Esophagus (tissue), 2 donors: ENCODE data around the gene ERVW-1. TPM values are rescaled to one million over a fixed set of nuclear protein-coding genes. Genes with fewer than 3 reads are reported as not detected.
"Not testable (repeated sequence)": the region's sequence is repeated elsewhere in the genome, so short reads cannot be mapped to it uniquely, and the experiment has no call there.

Experiments
- H3K27ac ChIP-seq, 2 donors: one replicate each; pipeline ENCODE4 v1.5.1; 2013; ENCODE audit warnings: low read depth in 2 of 2, mild to moderate bottlenecking in 2 of 2, inconsistent platforms in 1 of 2, low read length in 1 of 2, moderate library complexity in 1 of 2
- H3K27me3 ChIP-seq, 2 donors: one replicate each; pipeline ENCODE4 v1.6.1; 2013; ENCODE audit warnings: low read length in 2 of 2, control low read depth in 1 of 2, mild to moderate bottlenecking in 1 of 2; ENCODE audit not compliant: insufficient read depth in 2 of 2, control insufficient read depth in 1 of 2
- H3K36me3 ChIP-seq, 2 donors: one replicate each; pipeline ENCODE4 v1.6.1; 2013; ENCODE audit warnings: low read length in 1 of 2; ENCODE audit not compliant: control insufficient read depth in 2 of 2, insufficient read depth in 2 of 2
- H3K4me1 ChIP-seq, 2 donors: one replicate each; pipeline ENCODE4 v1.6.1; 2013; ENCODE audit warnings: low read length in 1 of 2; ENCODE audit not compliant: control insufficient read depth in 2 of 2, insufficient read depth in 2 of 2
- H3K4me3 ChIP-seq, 2 donors: one replicate each; pipeline ENCODE4 v1.5.1; 2013; ENCODE audit warnings: low read length in 2 of 2, mild to moderate bottlenecking in 2 of 2, low read depth in 1 of 2, moderate library complexity in 1 of 2
- H3K9me3 ChIP-seq, 2 donors: one replicate each; pipeline ENCODE4 v1.6.1; 2013; ENCODE audit warnings: mild to moderate bottlenecking in 2 of 2, low read depth in 1 of 2, low read length in 1 of 2, moderate library complexity in 1 of 2; ENCODE audit not compliant: control insufficient read depth in 2 of 2, insufficient read depth in 1 of 2
- WGBS, 2 donors: extraction: QIAGEN DNeasy Blood & Tissue Kit; methylation state at CpG; one replicate each; pipeline ENCODE4 v1.1.7; 2013; 5-methylcytosine and 5-hydroxymethylcytosine counted together
- polyA plus RNA-seq, 2 donors: library from polyadenylated mRNA; stranded (reverse); fragments of 200-250 nt; gene quantifications; one replicate each; pipeline ENCODE4 v1.2.3, GENCODE V29; 2013
- donor health status: healthy with polysubstance abuse.
- donor health status: Bipolar disorder and iron deficiency.

Gene ERVW-1
- polyA plus RNA-seq, 2 donors, result not detected

DNA sequence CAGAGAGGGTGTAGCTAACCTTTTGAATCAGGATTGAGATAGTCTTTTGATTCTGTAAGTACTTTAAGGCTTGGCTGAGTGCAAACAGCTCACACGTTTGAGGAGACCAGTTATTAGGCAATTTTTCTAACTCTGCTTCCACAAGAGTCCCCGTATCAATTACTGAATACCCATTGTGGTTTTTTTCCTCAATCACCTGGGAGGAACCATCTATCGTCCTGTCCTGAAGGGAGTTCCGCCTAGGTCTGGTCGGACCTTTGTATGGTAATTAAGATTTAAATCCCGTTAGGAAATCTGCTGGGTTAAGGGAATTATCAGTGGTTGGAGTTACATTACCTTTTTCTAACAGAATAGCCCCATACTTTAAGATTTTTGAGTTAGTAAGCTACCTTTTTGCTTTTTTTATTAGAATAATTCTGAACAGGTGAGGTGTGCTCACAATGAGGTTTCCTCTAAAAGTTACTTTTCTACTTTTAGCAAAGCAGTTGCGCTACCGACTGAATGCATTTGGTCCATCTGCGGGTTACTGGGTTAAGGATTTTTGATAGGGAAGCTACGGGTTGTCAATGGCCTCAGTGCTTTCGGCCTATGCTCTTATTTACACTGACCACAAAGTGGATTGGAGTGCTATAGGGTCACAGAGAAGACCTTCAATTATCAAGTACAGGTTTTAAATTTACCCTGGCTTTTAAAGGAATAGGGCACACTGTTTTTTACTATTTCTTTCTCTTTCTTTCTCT is 1.7 kb downstream of the ERVW-1 start:
- not testable (repeated sequence) for H3K4me1 ChIP-seq, H3K27me3 ChIP-seq, H3K9me3 ChIP-seq, H3K27ac ChIP-seq, H3K36me3 ChIP-seq, H3K4me3 ChIP-seq
- WGBS, 2 donors, result 90 to 91% methylated on average over 11 of the region's 11 CpGs

DNA sequence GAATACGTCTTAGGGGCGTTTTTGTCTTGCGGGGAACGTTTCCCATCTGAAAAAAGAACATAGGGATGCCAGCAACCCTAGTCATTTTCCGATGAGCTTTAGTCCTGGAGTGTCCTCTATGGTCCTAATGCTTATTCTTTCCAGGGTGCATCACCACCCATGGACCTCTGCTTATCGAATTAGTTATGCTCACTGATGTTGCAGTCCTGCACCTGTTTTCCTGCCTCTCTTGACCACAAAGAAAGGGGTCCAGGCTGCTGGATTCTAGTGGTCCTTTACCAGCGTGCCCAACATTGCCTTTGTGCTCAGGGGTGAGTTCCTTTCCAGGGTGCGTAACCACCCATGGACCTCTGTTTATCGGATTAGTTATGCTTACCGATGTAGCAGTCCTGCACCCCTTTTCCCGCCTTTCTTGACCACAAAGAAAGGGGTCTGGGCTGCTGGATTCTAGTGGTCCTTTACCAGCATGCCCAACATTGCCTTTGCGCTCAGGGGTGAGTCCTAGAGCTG is 2.4 kb downstream of the ERVW-1 start:
- WGBS, 2 donors, result 88 to 93% methylated on average over 12 of the region's 12 CpGs
- not testable (repeated sequence) for H3K36me3 ChIP-seq, H3K27me3 ChIP-seq, H3K4me1 ChIP-seq, H3K27ac ChIP-seq, H3K4me3 ChIP-seq, H3K9me3 ChIP-seq

DNA sequence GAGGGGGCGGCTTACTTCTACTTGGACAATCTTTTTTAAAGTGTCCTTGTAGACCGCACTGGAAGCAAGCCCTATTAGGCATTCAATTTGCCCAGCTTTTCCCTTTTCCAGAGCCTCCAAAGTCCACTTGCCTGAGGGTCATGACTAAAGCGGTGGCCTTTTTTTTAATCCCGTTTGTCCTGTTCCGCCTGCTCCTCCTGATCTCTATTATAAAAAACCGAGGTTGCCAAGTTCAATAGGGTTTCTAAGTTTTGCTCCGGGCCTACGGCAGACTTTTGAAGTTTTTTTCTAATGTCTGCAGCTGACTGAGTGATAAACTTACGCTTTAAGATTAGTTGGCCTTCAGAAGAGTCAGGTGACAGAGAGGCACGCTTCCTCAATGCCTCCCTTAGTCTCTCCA is 3.8 kb downstream of the ERVW-1 start:
- not testable (repeated sequence) for H3K4me1 ChIP-seq, H3K36me3 ChIP-seq, H3K27ac ChIP-seq, H3K27me3 ChIP-seq, H3K9me3 ChIP-seq, H3K4me3 ChIP-seq
- WGBS, 2 donors, result 51 to 61% methylated on average over 10 of the region's 10 CpGs

DNA sequence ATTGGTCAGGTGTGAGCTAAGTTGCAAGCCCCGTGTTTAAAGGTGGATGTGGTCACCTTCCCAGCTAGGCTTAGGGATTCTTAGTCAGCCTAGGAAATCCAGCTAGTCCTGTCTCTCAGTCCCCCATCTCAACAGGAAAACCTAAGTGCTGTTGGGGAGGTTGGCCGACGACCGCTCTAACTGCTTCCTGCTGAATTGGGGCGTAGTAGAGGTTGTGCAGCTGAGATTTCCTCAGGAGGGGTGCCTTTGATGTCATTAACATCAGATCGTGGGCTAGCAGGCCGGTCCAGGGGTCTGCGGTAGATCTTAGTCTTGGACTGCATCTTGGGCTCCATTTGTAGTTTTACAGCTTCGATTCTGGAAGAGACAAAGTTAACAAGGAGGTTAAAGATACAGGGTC is 9.2 kb downstream of the ERVW-1 start:
- H3K27me3 ChIP-seq, H3K4me1 ChIP-seq, H3K4me3 ChIP-seq, H3K9me3 ChIP-seq, H3K27ac ChIP-seq, H3K36me3 ChIP-seq: not testable (repeated sequence)
- WGBS, 2 donors, result 94 to 96% methylated on average over 9 of the region's 9 CpGs

DNA sequence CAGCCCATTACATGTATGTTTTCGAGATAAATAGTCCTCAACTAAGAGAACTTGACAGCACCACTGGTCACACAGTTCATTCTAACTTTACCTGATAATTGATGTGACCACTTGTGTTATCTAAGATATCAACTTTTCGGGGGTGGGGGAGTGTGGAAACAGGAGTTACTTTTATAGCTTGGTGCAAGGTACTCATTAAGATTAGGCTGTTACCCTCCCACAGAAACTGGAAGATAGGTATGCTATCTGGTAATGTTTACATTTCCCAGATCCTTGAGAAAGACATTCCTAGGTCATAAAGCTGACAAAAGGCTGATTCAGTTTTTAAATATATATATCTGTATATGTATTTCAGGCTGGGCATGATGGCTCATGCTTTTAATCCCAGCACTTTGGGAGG is 11.1 kb downstream of the ERVW-1 start:
- Histone ChIP-seq H3K4me1 (peaks cover 0 to 2% of the 10 kb centered on the region in 2 donors), H3K36me3 (no peaks in the 10 kb centered on the region), H3K9me3 (no peaks in the 10 kb centered on the region), H3K27me3 (no peaks in the 10 kb centered on the region), H3K4me3 (no peak overlapping the region), H3K27ac (no peak overlapping the region)
- 87 to 95% methylated on average over 2 of the region's 2 CpGs for WGBS, 2 donors

DNA sequence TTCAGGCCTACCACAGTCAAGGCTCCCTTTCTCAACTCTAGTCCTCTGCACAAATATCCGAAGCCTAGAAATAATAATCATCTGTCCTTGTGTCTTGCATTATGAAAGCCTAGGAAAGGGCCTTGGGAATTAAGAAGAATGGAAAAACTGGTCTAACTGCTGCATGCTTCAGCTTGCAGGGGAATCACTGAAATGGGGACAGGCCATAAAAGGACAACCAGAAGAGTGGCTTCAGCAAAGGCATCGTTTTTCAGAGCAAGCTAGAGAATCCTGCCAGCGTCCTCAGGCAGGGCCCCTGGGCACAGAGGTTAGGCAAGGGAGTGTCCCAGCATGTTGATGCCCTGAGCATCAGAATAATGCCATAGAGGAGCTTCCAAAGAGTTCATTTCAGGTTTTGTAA is 13.2 kb downstream of the ERVW-1 start:
- Histone ChIP-seq H3K27me3 (no peaks in the 10 kb centered on the region), H3K4me3 (no peak overlapping the region), H3K27ac (peak overlapping the region; percentile 64 to 77), H3K36me3 (no peaks in the 10 kb centered on the region), H3K4me1 (peaks cover 0 to 3% of the 10 kb centered on the region in 2 donors), H3K9me3 (no peaks in the 10 kb centered on the region)
- WGBS, 2 donors, result 51 to 55% methylated on average over 3 of the region's 3 CpGs

DNA sequence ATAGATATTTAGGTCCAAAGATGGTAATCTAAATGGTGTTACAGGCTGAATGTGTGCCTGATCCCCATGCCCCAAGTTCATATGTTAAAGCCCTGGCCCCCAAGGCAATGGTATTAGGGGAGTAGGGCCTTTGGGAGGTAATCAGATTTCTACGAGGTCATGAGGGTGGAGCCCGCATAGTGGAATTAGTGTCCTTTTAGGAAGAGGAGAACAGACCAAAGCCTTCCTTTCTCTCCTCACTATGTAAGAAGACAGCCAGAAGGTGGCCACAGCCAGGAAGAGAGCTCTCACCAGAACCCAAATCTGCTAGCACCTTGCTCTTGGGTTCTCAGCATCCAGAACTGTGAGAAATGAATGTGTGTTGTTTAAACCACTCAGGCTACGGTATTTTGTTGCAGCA is 15.2 kb downstream of the ERVW-1 start:
- H3K27me3 ChIP-seq, result no peaks in the 10 kb centered on the region
- no peaks in the 10 kb centered on the region for H3K9me3 ChIP-seq
- H3K4me3 ChIP-seq, result no peak overlapping the region
- H3K36me3 ChIP-seq, result no peaks in the 10 kb centered on the region
- WGBS, 2 donors, result 85 to 90% methylated on average over 3 of the region's 3 CpGs
- no peak overlapping the region for H3K27ac ChIP-seq
- peaks cover 0 to 3% of the 10 kb centered on the region in 2 donors for H3K4me1 ChIP-seq

DNA sequence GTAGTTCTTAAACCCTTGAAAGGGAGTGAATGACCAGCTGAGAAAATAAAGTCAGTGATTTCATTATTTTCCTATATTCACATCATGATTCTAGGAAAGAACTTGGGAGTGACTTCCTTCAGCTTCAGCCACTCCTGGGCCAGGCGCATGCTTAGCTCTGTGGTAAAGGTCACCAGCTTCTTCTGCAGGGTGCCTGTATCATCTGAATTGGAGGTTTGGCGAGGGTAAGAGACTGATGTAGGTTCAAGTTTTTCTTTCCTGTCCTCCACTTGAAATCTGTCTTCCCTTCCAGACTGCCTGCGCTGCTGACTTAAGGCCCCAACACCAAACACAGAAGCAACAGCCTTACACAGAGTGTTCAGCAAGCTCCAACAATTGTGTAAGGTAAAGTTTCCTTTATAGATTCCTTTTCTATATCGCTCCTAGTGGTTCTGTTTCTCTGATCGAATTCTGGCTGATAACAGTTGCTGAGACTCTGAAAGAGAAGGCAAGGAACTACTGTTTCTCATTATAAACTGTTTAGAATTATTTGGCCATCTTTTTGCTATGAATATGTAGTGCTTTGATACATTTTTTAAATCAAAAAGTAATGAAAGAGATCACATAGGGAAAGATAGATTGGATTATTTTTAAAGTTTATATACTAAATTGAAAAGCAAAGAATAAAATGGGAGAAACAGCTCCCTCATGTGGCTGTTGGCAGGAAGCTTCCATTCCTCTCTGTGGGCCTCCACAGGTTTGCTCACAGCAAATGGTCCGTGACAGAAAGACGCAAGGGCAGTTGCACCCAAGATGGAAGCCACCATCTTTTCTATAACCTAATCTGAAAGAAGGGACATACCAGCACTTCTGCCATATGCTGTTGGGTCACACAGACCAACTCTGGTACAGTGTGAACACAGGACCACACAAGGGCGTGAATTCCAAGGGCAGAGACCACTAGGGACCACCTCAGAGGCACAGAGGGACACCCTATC is 16.4 kb downstream of the ERVW-1 start:
- H3K27me3 ChIP-seq, result no peaks in the 10 kb centered on the region
- peaks cover 0 to 3% of the 10 kb centered on the region in 2 donors for H3K4me1 ChIP-seq
- H3K36me3 ChIP-seq, result no peaks in the 10 kb centered on the region
- H3K27ac ChIP-seq, result peak overlapping the region in 1 of 2 donors; percentile 9
- H3K9me3 ChIP-seq, result no peaks in the 10 kb centered on the region
- 63 to 66% methylated on average over 8 of the region's 8 CpGs for WGBS, 2 donors
- no peak overlapping the region for H3K4me3 ChIP-seq

DNA sequence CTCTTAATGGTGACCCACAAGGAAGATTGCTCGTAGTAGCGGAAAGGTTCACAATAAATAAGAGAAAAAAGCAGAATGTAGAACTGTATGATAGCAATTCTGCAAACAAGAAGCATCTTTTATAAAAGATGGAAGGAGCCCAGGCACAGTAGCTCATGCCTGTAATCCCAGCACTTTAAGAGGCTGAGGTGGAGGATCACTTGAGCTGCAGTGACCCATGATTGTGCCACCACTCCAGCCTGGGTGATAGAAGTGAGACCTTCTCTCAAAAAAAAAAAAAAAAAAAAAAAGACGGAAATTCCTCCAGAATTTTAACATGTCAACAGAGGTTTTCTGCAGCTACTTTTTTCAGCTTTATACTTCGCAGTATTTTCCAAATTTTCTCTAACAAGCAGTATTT is 17.2 kb downstream of the ERVW-1 start:
- Histone ChIP-seq H3K27me3 (no peaks in the 10 kb centered on the region), H3K27ac (no peak overlapping the region), H3K9me3 (no peaks in the 10 kb centered on the region), H3K36me3 (peaks cover 0 to 2% of the 10 kb centered on the region in 2 donors), H3K4me3 (no peak overlapping the region), H3K4me1 (peaks cover 0 to 3% of the 10 kb centered on the region in 2 donors)
- WGBS, 2 donors, result 84 to 89% methylated on average over 4 of the region's 4 CpGs
